HuH-7 (cell line): ENCODE results near the gene DHRS11.
A peak's percentile ranks its signal among the peaks of the same experiment; 100 is the strongest.

Experiments used
- DNase-seq: peaks from one replicate; pipeline ENCODE4 v3.0.0; 2011; ENCODE audit warnings: low spot score

DHRS11 gene

GRCh38 chr17:36591434-36592315 is at the start of gene DHRS11:
Gene DHRS11 (plus strand): TSS chr17:36591879. CDS start chr17:36592010, 131 bp downstream.
- peak; percentile 90 for DNase-seq

- no peak for DNase-seq
These were observed 48.9 kb upstream of the DHRS11 start for GRCh38 chr17:36542755-36543154.

- DNase-seq, result peak; percentile 11
These were observed 47.7 kb upstream of the DHRS11 start for GRCh38 chr17:36544044-36544306.

GRCh38 chr17:36544307-36545076 is 47.2 kb upstream of the DHRS11 start, which contains the start of gene GGNBP2:
Gene GGNBP2 (plus strand): TSS chr17:36544919. CDS start chr17:36545725, 806 bp downstream.
- DNase-seq, result peak; percentile 79

GRCh38 chr17:36545077-36545464 is 46.6 kb upstream of the DHRS11 start:
- peak; percentile 61 for DNase-seq

GRCh38 chr17:36545465-36546417 is 45.9 kb upstream of the DHRS11 start:
- peak; percentile 96 for DNase-seq

GRCh38 chr17:36546418-36547093 is 45.1 kb upstream of the DHRS11 start:
- DNase-seq, result no peak

GRCh38 chr17:36547776-36548175 is 43.9 kb upstream of the DHRS11 start:
- no peak for DNase-seq

- no peak for DNase-seq
These were observed 40.9 kb upstream of the DHRS11 start for GRCh38 chr17:36550491-36551417.

- no peak for DNase-seq
These were observed 38.2 kb upstream of the DHRS11 start for GRCh38 chr17:36553459-36553858.

- DNase-seq, result no peak
These were observed 25.6 kb upstream of the DHRS11 start for GRCh38 chr17:36566081-36566480.

- no peak for DNase-seq
These were observed 16.7 kb upstream of the DHRS11 start for GRCh38 chr17:36575028-36575427.

GRCh38 chr17:36576793-36577192 is 14.9 kb upstream of the DHRS11 start:
- DNase-seq, result no peak

GRCh38 chr17:36578671-36579070 is 13.0 kb upstream of the DHRS11 start:
- DNase-seq, result no peak

GRCh38 chr17:36583787-36584186 is 7.9 kb upstream of the DHRS11 start:
- no peak for DNase-seq

GRCh38 chr17:36586138-36586537 is 5.5 kb upstream of the DHRS11 start:
- DNase-seq, result no peak

GRCh38 chr17:36590082-36590481 is 1.6 kb upstream of the DHRS11 start:
- DNase-seq, result no peak

- DNase-seq, result peak; percentile 46
These were observed 637 bp downstream of the DHRS11 start for GRCh38 chr17:36592316-36592715.

- DNase-seq, result no peak
These were observed 1.1 kb downstream of the DHRS11 start for GRCh38 chr17:36592716-36593321.
